Right cardiac atrium (tissue), 5 donors: ENCODE results near the gene PRICKLE4. TPM values are rescaled to one million over a fixed set of nuclear protein-coding genes. Genes with fewer than 3 reads are reported as not detected.
"Not testable (repeated sequence)": the region's sequence is repeated elsewhere in the genome, so short reads cannot be mapped to it uniquely, and the experiment has no call there.

Experiments used
- ATAC-seq, 2 donors: fragments of 200-7000 bp; cut with Tn5 transposase; one replicate each; pipeline versions ENCODE4 v1.8.0 to v1.9.1; 2020; ENCODE audit warnings: moderate library complexity in 2 of 2, mild to moderate bottlenecking in 1 of 2
- DNase-seq, 3 donors: peaks; one replicate each; pipeline ENCODE4 v3.0.0-alpha.2; 2020
- H3K27ac ChIP-seq: one replicate; pipeline ENCODE4 v1.5.1; 2013; ENCODE audit warnings: mild to moderate bottlenecking, low read length, control low read depth, moderate library complexity
- H3K27me3 ChIP-seq: one replicate; pipeline ENCODE4 v1.6.1; 2013; ENCODE audit not compliant: control insufficient read depth, insufficient read depth
- H3K4me1 ChIP-seq: one replicate; pipeline ENCODE4 v1.6.1; 2013; ENCODE audit warnings: low read length; ENCODE audit not compliant: control insufficient read depth, insufficient read depth
- H3K4me3 ChIP-seq: one replicate; pipeline ENCODE4 v1.5.1; 2013; ENCODE audit warnings: low read length, control low read depth
- H3K9me3 ChIP-seq: one replicate; pipeline ENCODE4 v1.6.1; 2013; ENCODE audit warnings: low read length; ENCODE audit not compliant: control insufficient read depth
- WGBS: extraction: QIAGEN DNeasy Blood & Tissue Kit; methylation state at CpG from one replicate; pipeline ENCODE4 v1.1.7; 2013; 5-methylcytosine and 5-hydroxymethylcytosine counted together
- intact Hi-C, 4 donors: fragments of 100-400 bp; cut with DNase I; formaldehyde crosslinking; loops; one replicate each; pipeline versions ENCODE4 v1.11.0 to v1.14.0; 2022 to 2023
- polyA plus RNA-seq: library from polyadenylated mRNA; stranded (reverse); fragments of 200-250 nt; gene quantifications from one replicate; pipeline ENCODE4 v1.2.3, GENCODE V29; 2013
- total RNA-seq, 4 donors: library from RNA; stranded (reverse); fragmentation: NEBNext Ultra II Directional; extraction: Animal tissue kit (Norgen Biotek cat#: 25700); gene quantifications; one replicate each; pipeline ENCODE4 v1.2.1, GENCODE V29; 2021
- donor health status: healthy with polysubstance abuse.
- donor health status: DM: no; HTN: yes; CAD: no.
- donor health status: DM: no; HTN: no; CAD: no.
- donor health status: DM: no; HTN: yes; CAD: no; lungs with severe emphysema.
- donor health status: DM: yes; HTN: yes; CAD: no.

The PRICKLE4 gene
- total and polyA plus RNA-seq, 5 donors = 1.7 to 4.0 (median 2.8) TPM

- intact Hi-C loops = no loop called here
- ATAC-seq = no peak
- H3K9me3 ChIP-seq = no peaks in the 10 kb centered on the region
- 76% methylated on average over 2 of the region's 2 CpGs for WGBS
- no peaks in the 10 kb centered on the region for H3K4me1 ChIP-seq
- no peak overlapping the region for H3K27ac ChIP-seq
- no peak for DNase-seq
- H3K4me3 ChIP-seq = no peak overlapping the region
- no peaks in the 10 kb centered on the region for H3K27me3 ChIP-seq
Observed at GRCh38 chr6:41801380-41801779, 20.8 kb downstream of the PRICKLE4 start.

DNA sequence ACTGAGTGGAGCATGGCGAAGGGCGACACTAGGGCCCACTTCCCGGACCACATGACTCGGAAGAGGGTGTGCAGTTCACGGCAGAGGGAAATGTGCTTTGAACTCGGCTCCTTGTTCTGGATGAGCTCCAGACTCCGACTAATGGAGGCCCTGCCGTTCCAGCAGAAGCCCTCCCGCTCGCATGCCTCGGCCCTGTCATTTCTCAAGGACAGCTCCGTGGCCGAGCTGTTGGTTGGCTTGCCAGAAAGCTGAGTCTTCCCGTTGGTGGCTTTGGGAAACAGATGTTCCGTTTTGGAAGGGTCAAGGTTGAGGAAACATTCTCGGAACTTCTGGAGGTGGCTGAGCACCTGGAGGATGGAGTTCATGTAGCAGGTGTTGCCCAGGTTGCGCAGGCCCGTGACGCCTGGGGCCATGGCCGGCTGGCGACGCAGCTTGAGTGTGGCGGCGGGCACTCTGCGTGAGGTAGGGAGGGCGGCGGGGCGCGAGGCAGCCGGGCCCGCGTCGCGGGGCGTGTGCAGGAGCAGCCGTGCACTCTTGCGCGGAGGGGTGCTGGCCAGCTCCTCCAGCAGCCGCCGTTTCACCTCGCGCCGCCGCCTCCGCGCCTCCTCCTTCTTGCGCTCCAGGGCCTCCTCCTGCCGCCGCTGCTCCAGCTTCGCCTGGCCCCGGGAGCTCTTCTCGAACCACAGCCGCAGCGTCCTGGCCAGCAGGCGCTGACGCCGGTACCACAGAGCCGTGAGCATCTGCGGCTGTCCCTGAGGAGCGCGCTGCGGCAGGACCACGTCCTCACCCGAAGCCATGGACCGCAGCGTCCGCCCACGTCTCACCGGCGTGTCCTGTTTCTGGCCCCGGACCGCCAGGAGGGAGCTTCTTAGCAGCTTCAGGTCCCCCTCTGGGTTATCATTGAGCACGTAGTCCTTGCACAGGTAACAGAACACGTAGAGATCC lies 25.5 kb downstream of the PRICKLE4 start:
- Histone ChIP-seq H3K9me3 (no peaks in the 10 kb centered on the region), H3K27ac (no peak overlapping the region), H3K4me1 (no peaks in the 10 kb centered on the region), H3K27me3 (no peaks in the 10 kb centered on the region), H3K4me3 (no peak overlapping the region)
- DNase-seq = no peak
- intact Hi-C loops = no loop called here
- WGBS = 93% methylated on average over 74 of the region's 74 CpGs
- ATAC-seq = peak in 1 of 2 donors; percentile 51

DNA sequence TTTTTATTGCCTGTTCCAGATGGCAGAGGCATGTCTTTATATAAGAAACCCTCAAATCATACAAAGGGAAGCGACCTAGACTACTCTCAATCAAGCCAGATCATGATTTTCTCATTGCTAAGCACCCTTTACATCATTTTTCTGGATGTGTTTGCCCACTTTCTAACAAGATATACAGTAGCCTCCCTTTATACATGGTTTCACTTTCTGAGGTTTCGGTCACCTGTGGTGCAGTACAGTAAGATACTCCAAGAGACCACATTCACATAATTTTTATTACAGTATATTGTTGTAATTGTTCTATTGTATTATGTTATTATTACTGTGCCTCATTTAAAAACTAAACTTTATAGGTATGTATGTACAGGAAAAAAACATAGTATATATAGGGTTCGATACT lies 30.5 kb downstream of the PRICKLE4 start:
- H3K4me1 ChIP-seq = peaks cover 2% of the 10 kb centered on the region
- DNase-seq = no peak
- H3K27me3 ChIP-seq = no peaks in the 10 kb centered on the region
- no peaks in the 10 kb centered on the region for H3K9me3 ChIP-seq
- intact Hi-C loops = no loop called here
- H3K27ac ChIP-seq = no peak overlapping the region
- WGBS = 96% methylated on average over 3 of the region's 3 CpGs
- no peak overlapping the region for H3K4me3 ChIP-seq
- no peak for ATAC-seq

- H3K27me3 ChIP-seq, H3K4me1 ChIP-seq, DNase-seq, H3K27ac ChIP-seq, H3K4me3 ChIP-seq, H3K9me3 ChIP-seq, intact Hi-C loops, ATAC-seq: not testable (repeated sequence)
- 96% methylated on average over 13 of the region's 13 CpGs for WGBS
Observed at GRCh38 chr6:41811946-41812345, 31.4 kb downstream of the PRICKLE4 start.

- intact Hi-C loops = no loop called here
- DNase-seq (no peak), ATAC-seq (no peak)
- no peaks in the 10 kb centered on the region for H3K27me3 ChIP-seq
- 89% methylated on average over 2 of the region's 2 CpGs for WGBS
- H3K4me1 ChIP-seq = peaks cover 2% of the 10 kb centered on the region
- H3K9me3 ChIP-seq = no peaks in the 10 kb centered on the region
- peak overlapping the region; percentile 13 for H3K27ac ChIP-seq
- no peak overlapping the region for H3K4me3 ChIP-seq
Observed at GRCh38 chr6:41813469-41813868, 32.9 kb downstream of the PRICKLE4 start.

DNA sequence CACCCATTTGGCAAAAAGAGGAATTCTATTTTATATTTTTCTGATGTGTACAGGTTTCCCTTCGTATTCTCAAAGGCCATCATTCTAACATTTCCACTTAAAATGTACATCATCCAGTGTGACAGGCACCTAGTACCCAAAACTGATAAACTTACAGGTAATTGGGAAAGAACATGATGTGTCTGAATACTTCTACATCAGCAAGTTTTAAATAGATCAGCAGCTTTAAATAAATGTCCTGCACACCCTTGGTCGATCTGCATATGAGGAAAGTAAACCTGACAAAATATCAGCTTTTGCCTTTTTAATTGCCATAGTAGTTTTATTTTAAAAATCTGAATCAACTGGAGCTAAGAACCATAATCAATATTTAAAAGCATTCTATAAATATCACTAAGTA lies 33.4 kb downstream of the PRICKLE4 start:
- Histone ChIP-seq H3K4me3 (no peak overlapping the region), H3K27ac (no peak overlapping the region), H3K9me3 (no peaks in the 10 kb centered on the region), H3K27me3 (no peaks in the 10 kb centered on the region), H3K4me1 (peaks cover 2% of the 10 kb centered on the region)
- intact Hi-C loops = no loop called here
- no peak for DNase-seq
- no peak for ATAC-seq
- WGBS = 77% methylated on average over 2 of the region's 2 CpGs

DNA sequence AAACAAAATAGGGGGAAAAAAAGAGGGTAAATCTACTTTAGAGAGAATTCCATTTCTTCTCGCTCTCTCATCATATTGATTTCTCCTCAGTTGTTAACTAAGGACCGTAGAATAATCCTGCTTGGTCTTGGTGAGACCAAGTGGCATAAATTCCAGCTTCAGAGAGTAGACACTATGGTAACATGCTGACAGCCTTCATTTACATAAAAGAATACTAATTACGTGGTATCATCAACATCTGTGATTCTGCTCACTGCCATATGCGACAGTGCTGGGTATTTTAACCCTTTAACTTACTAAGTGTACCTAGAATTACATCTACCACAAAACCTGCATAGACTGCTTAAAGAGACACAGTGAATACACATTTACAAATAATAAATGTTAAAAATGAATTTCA lies 34.0 kb downstream of the PRICKLE4 start:
- intact Hi-C loops = no loop called here
- DNase-seq (no peak), ATAC-seq (no peak)

DNA sequence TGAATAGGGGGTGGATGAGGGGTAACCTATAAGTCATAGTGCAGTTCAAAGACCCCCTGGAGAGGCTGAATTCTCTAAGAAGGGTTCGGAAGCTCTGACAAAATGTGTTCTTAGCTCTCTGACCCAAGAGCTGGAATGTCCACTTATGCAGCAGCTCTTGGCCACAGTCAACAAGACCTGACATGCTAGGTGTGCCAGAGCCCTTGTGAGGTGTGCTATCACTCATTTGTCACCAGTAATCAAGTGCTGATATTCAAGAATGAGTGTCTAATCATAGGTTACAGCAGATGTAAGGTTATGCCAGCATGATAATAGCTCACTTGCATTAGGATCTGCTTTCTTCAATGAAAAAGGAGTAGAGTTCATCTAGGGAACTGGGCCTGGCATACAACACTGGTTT lies 35.0 kb downstream of the PRICKLE4 start:
- Histone ChIP-seq H3K4me1 (peaks cover 2% of the 10 kb centered on the region), H3K27me3 (no peaks in the 10 kb centered on the region), H3K4me3 (no peak overlapping the region), H3K9me3 (no peaks in the 10 kb centered on the region), H3K27ac (peak overlapping the region; percentile 85)
- DNase-seq (no peak), ATAC-seq (peak in 1 of 2 donors; percentile 41)
- intact Hi-C loops = no loop called here
- WGBS = 75% methylated on average over 1 of the region's 1 CpG

More for the DNA sequence above, 34.0 kb downstream of the PRICKLE4 start:
- no peak overlapping the region for H3K4me3 ChIP-seq
- WGBS = 75% methylated on average over 4 of the region's 4 CpGs
- peaks cover 2% of the 10 kb centered on the region for H3K4me1 ChIP-seq
- H3K27ac ChIP-seq = no peak overlapping the region
- no peaks in the 10 kb centered on the region for H3K9me3 ChIP-seq
- no peaks in the 10 kb centered on the region for H3K27me3 ChIP-seq

DNA sequence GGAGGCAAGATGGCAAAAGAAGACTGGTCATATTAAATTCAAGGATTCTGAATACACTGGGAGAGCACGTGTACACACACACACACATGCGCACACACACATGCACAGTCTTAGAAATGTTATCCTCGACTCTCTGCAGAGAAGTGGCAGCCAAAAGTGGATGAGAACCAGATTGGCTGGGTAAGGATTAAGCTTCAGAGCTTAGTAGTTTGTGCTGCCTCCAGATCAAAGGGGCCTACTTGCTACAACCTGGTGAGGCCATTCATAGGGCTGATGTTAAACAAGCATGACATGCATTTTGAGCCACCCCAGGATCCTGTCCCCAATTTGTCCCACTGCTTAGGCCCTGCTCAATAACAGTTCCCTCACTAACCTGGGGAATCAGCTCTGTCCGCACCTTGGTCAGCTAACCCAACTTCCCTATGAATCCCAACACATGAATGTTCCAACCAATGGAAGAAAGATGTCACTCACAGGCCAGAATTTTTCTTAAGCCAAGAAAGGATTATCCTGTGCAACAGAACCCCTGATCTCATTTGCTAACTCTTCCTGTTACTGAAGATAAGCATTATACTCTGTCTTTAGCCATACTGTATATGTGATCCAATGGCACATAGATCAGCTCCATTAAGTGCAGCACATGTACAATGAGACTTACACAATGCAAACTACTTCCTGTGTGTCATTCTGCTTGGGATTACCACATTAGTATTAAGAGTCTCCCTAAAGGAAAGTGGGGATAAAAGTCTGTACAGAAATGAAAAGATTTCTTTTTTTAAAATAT lies 37.9 kb downstream of the PRICKLE4 start:
- Histone ChIP-seq H3K9me3 (no peaks in the 10 kb centered on the region), H3K27ac (no peak overlapping the region), H3K27me3 (no peaks in the 10 kb centered on the region), H3K4me3 (no peak overlapping the region), H3K4me1 (peaks cover 2% of the 10 kb centered on the region)
- WGBS = 74% methylated on average over 4 of the region's 4 CpGs
- no peak for DNase-seq
- no peak for ATAC-seq
- intact Hi-C loops = no loop called here

DNA sequence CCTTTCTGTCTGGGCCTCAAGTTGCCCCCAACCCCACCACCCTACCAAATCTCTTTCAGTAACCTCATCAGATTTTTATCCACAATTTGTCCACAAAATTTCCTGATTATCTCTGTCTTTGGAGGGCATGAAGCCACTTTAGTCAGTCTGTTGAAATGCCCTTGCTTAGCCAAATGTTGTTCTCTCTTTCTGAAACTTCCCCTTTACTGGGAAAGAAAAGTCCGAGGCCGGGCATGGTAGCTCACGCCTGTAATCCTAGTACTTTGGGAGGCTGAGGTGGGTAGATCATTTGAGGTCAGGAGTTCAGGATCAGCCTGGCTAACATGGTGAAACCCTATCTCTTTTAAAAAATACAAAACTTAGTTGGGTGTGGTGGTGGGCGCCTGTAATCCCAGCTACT lies 40.7 kb downstream of the PRICKLE4 start:
- intact Hi-C loops = no loop called here
- ATAC-seq (no peak), DNase-seq (no peak)
- WGBS = 91% methylated on average over 4 of the region's 4 CpGs
- Histone ChIP-seq H3K9me3 (no peaks in the 10 kb centered on the region), H3K27ac (no peak overlapping the region), H3K4me3 (no peak overlapping the region), H3K27me3 (no peaks in the 10 kb centered on the region), H3K4me1 (no peaks in the 10 kb centered on the region)

GRCh38 chr6:41822021-41822420 lies 41.4 kb downstream of the PRICKLE4 start:
- no peak overlapping the region for H3K4me3 ChIP-seq
- no peaks in the 10 kb centered on the region for H3K27me3 ChIP-seq
- H3K27ac ChIP-seq = no peak overlapping the region
- H3K4me1 ChIP-seq = no peaks in the 10 kb centered on the region
- ATAC-seq (no peak), DNase-seq (no peak)
- 97% methylated on average over 1 of the region's 1 CpG for WGBS
- H3K9me3 ChIP-seq = no peaks in the 10 kb centered on the region
- intact Hi-C loops = no loop called here
